Panc1 (cell line): ENCODE measurements around the gene CORO2A. TPM values are rescaled to one million over a fixed set of nuclear protein-coding genes. Genes with fewer than 3 reads are reported as not detected.
"Not testable (repeated sequence)": the region's sequence is repeated elsewhere in the genome, so short reads cannot be mapped to it uniquely, and the experiment has no call there.

Experiments used
- ATAC-seq: fragments of 200-7000 bp; cut with Tn5 transposase; 2 replicates; pipeline ENCODE4 v1.9.1; 2020; ENCODE audit warnings: mild to moderate bottlenecking, moderate library complexity
- BruUV-seq: library from RNA; stranded (reverse); fragments of 400-500 nt; replicated peaks from 2 replicates; lab custom pipeline; 2021; lab: Mats Ljungman, UMichigan
- CTCF ChIA-PET: fragments of 300-600 bp; sonication (Branson Sonifier 250); formaldehyde crosslinking; loops from one replicate; lab custom pipeline; 2022; ENCODE audit warnings: antibody characterized with exemption; lab: Charles Lee
- POLR2A ChIA-PET: fragments of 300-600 bp; sonication (Branson Sonifier 250); formaldehyde crosslinking; loops from one replicate; lab custom pipeline; 2022; ENCODE audit warnings: antibody characterized with exemption; lab: Charles Lee
- DNase-seq: peaks from one replicate; pipeline ENCODE4 v3.0.0-alpha.2; 2010; ENCODE audit warnings: low read depth, low spot score
- H3K27ac ChIP-seq: 2 replicates; pipeline ENCODE4 v1.5.1; 2011; ENCODE audit warnings: mild to moderate bottlenecking, low read length, inconsistent platforms
- H3K27me3 ChIP-seq: fragments of 200-500 bp; sonication (Bioruptor generic); 2 replicates; pipeline ENCODE4 v1.6.0; 2014; ENCODE audit warnings: low read length, inconsistent platforms; ENCODE audit not compliant: control insufficient read depth, insufficient read depth
- H3K36me3 ChIP-seq: fragments of 200-500 bp; sonication (Bioruptor generic); 2 replicates; pipeline ENCODE4 v1.5.1; 2014; ENCODE audit warnings: inconsistent platforms, mild to moderate bottlenecking, low read length, moderate library complexity; ENCODE audit not compliant: control insufficient read depth, insufficient read depth
- H3K4me1 ChIP-seq: 2 replicates; pipeline ENCODE4 v1.5.1; 2011; ENCODE audit warnings: inconsistent platforms, mild to moderate bottlenecking, low read length, moderate library complexity; ENCODE audit not compliant: control insufficient read depth, insufficient read depth
- H3K4me3 ChIP-seq, 2 experiments: 2 replicates each; pipeline ENCODE4 v1.5.1; 2011 to 2012; ENCODE audit warnings: low read depth in 2 of 2, low read length in 2 of 2, mild to moderate bottlenecking in 2 of 2, inconsistent platforms in 1 of 2, moderate library complexity in 1 of 2
- H3K9me3 ChIP-seq: fragments of 200-500 bp; sonication (Bioruptor generic); 2 replicates; pipeline ENCODE4 v1.5.1; 2014; ENCODE audit warnings: low read depth, mild to moderate bottlenecking, inconsistent platforms, low read length, moderate library complexity; ENCODE audit not compliant: control insufficient read depth, insufficient read depth
- POLR2AphosphoS5 ChIP-seq: IDR thresholded peaks from 2 replicates; pipeline ENCODE4 v1.6.1; 2012; ENCODE audit warnings: mild to moderate bottlenecking, low read depth, low read length, moderate library complexity
- SIN3A ChIP-seq: IDR thresholded peaks from 2 replicates; pipeline ENCODE4 v1.6.1; 2012; ENCODE audit warnings: low read depth, mild to moderate bottlenecking, low read length, moderate library complexity, borderline replicate concordance; ENCODE audit not compliant: insufficient read depth
- TCF7L2 ChIP-seq: IDR thresholded peaks from 2 replicates; pipeline ENCODE4 v1.6.1; 2011; ENCODE audit warnings: mild to moderate bottlenecking, low read depth, low read length, inconsistent platforms
- in situ Hi-C: cut with HindIII; loops from 2 replicates; pipeline ENCODE4 v1.10.0; 2016; ENCODE audit warnings: low sequenced_read_pairs, low pct_unique_long_range_greater_than_20kb
- intact Hi-C: fragments of 100-400 bp; cut with micrococcal nuclease; formaldehyde crosslinking; loops from one replicate; pipeline ENCODE4 v1.10.0; 2022; ENCODE audit not compliant: unreplicated experiment
- total RNA-seq: library from RNA; stranded (reverse); gene quantifications from one replicate; pipeline ENCODE4 v1.2.1, GENCODE V29; 2021; ENCODE audit not compliant: unreplicated experiment
- TF ChIP-seq, protein P1 (sequence below): fragments of 450-650 bp; IDR thresholded peaks from 2 replicates; pipeline ENCODE4 v1.5.1; 2017; ENCODE audit warnings: mild to moderate bottlenecking
- TF ChIP-seq, protein P2 (sequence below), 2 experiments: IDR thresholded peaks; 2 replicates each; pipeline ENCODE4 v1.6.1; 2011 to 2012; ENCODE audit warnings: low read depth in 2 of 2, control low read depth in 1 of 2, low read length in 1 of 2, mild to moderate bottlenecking in 1 of 2, moderate library complexity in 1 of 2; ENCODE audit not compliant: insufficient read depth in 1 of 2

The CORO2A gene
- total RNA-seq, 1 experiment from 2014 or later = 2.0 TPM

DNA sequence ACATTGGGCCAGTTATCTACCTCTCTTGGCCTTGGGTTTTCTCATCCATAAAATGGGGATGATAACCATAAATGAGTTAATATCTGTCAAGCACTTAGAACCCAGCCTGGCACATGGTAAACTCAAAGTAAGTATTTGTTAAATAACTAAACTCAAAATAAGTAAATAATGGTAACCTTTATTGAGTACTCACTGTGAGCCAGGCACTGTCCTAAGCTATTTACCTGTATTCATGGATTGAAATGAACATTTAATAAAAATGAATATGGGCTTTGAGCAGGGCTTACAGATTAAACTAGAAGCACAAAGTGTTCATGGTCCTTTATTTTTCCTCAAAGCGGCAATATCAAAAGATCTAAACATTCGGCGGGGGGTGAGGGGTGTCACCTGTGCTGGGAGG is 16.7 kb downstream of the CORO2A start:
- no peak for ATAC-seq
- in situ Hi-C loops = no loop called here

DNA sequence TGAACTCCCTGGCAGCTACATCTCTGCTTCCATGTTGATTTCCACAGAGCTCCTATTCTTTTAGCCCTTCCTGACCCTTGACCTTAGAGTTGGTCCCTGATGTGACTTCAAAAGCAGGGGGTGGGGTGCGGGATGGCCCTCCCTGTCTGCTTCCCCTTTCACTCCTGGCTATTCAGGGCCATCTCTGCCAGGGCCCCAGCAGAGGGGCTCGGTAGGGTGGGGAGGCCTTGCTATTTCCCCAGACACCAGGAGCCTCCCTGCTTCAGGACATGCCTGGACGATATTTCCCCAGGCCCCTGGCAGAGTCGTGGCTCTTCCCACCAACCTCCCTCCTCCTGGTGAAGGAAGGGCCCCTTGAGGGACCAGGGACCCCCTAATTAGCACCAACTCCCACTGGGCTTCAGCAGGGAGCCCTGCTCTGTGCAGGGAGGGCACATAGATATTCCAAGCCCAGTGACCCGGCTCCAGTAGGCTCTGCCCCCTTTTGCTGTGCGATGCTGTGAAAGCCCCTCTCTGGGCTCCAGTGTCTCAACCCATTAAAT is 17.3 kb downstream of the CORO2A start:
- ChIA-PET POLR2A (interaction anchor here (0.5 kb wide), 1 partner anchor 27 kb away, joined by 9 read pairs; no protein-coding TSS in a partner anchor), CTCF (no interaction called here)
- in situ Hi-C loops (no loop called here), intact Hi-C loops (no loop called here)
- Histone ChIP-seq H3K4me1 (peaks cover 19% of the 10 kb centered on the region), H3K9me3 (no peaks in the 10 kb centered on the region), H3K27me3 (no peaks in the 10 kb centered on the region), H3K27ac (no peak overlapping the region), H3K4me3 (no peak overlapping the region), H3K36me3 (no peaks in the 10 kb centered on the region)
- no peak for TF ChIP-seq POLR2AphosphoS5
- TF ChIP-seq TCF7L2 = no peak
- TF ChIP-seq, protein P1, sequence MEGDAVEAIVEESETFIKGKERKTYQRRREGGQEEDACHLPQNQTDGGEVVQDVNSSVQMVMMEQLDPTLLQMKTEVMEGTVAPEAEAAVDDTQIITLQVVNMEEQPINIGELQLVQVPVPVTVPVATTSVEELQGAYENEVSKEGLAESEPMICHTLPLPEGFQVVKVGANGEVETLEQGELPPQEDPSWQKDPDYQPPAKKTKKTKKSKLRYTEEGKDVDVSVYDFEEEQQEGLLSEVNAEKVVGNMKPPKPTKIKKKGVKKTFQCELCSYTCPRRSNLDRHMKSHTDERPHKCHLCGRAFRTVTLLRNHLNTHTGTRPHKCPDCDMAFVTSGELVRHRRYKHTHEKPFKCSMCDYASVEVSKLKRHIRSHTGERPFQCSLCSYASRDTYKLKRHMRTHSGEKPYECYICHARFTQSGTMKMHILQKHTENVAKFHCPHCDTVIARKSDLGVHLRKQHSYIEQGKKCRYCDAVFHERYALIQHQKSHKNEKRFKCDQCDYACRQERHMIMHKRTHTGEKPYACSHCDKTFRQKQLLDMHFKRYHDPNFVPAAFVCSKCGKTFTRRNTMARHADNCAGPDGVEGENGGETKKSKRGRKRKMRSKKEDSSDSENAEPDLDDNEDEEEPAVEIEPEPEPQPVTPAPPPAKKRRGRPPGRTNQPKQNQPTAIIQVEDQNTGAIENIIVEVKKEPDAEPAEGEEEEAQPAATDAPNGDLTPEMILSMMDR = no peak
- TF ChIP-seq SIN3A = no peak
- TF ChIP-seq, protein P2, sequence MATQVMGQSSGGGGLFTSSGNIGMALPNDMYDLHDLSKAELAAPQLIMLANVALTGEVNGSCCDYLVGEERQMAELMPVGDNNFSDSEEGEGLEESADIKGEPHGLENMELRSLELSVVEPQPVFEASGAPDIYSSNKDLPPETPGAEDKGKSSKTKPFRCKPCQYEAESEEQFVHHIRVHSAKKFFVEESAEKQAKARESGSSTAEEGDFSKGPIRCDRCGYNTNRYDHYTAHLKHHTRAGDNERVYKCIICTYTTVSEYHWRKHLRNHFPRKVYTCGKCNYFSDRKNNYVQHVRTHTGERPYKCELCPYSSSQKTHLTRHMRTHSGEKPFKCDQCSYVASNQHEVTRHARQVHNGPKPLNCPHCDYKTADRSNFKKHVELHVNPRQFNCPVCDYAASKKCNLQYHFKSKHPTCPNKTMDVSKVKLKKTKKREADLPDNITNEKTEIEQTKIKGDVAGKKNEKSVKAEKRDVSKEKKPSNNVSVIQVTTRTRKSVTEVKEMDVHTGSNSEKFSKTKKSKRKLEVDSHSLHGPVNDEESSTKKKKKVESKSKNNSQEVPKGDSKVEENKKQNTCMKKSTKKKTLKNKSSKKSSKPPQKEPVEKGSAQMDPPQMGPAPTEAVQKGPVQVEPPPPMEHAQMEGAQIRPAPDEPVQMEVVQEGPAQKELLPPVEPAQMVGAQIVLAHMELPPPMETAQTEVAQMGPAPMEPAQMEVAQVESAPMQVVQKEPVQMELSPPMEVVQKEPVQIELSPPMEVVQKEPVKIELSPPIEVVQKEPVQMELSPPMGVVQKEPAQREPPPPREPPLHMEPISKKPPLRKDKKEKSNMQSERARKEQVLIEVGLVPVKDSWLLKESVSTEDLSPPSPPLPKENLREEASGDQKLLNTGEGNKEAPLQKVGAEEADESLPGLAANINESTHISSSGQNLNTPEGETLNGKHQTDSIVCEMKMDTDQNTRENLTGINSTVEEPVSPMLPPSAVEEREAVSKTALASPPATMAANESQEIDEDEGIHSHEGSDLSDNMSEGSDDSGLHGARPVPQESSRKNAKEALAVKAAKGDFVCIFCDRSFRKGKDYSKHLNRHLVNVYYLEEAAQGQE (IDR thresholded peaks at IDR 0.05; ENCODE audit: insufficient read depth in 1 of 2, low read depth in 2 of 2, low read length in 1 of 2) = no peak
- ATAC-seq (no peak), DNase-seq (no peak)
- no TSS peak for BruUV-seq

More for the DNA sequence above, 16.7 kb downstream of the CORO2A start:
- H3K4me1 ChIP-seq = peaks cover 17% of the 10 kb centered on the region
- H3K27ac ChIP-seq = no peak overlapping the region
- no peaks in the 10 kb centered on the region for H3K9me3 ChIP-seq
- DNase-seq = no peak
- ChIA-PET CTCF (no interaction called here), POLR2A (no interaction called here)
- intact Hi-C loops = no loop called here
- no peaks in the 10 kb centered on the region for H3K27me3 ChIP-seq
- BruUV-seq = no TSS peak
- no peaks in the 10 kb centered on the region for H3K36me3 ChIP-seq
- TF ChIP-seq SIN3A (no peak), TCF7L2 (no peak), POLR2AphosphoS5 (no peak)
- TF ChIP-seq, protein P2 (IDR thresholded peaks at IDR 0.05; ENCODE audit: insufficient read depth in 1 of 2, low read depth in 2 of 2, low read length in 1 of 2) = no peak
- TF ChIP-seq, protein P1 = no peak
- H3K4me3 ChIP-seq = no peak overlapping the region

DNA sequence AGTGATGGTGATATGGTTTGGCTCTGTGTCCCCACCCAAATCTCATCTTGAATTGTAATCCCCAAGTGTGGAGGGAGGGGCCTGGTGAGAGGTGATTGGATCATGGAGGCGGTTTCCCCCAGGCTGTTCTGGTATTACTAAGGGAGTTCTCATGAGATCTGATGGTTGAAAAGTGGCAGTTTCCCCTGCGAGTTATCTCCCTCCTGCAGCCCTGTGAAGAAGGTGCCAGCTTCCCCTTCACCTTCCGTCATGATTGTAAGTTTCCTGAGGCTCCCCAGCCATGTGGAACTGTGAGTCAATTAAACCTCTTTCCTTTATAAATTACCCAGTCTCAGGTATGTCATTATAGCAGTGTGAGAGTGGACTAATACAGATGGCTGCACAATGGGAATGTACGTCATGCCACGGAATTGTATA is 17.9 kb downstream of the CORO2A start:
- POLR2A ChIA-PET = interaction anchor here (0.5 kb wide), 1 partner anchor 27 kb away, joined by 9 read pairs; no protein-coding TSS in a partner anchor
- H3K4me3 ChIP-seq, ATAC-seq, H3K27me3 ChIP-seq, in situ Hi-C loops, DNase-seq, H3K36me3 ChIP-seq, intact Hi-C loops, H3K27ac ChIP-seq, CTCF ChIA-PET, H3K9me3 ChIP-seq, BruUV-seq: not testable (repeated sequence)
- H3K4me1 ChIP-seq = peaks cover 19% of the 10 kb centered on the region
